ACHN (cell line): ENCODE measurements around the gene CREBRF.
A peak's percentile ranks its signal among the peaks of the same experiment; 100 is the strongest.
"Not testable (repeated sequence)": the region's sequence is repeated elsewhere in the genome, so short reads cannot be mapped to it uniquely, and the experiment has no call there.

Source experiments
- DNase-seq: peaks from one replicate; pipeline ENCODE4 v3.0.0-alpha.2; 2015
- in situ Hi-C: cut with HindIII; loops from 2 replicates; pipeline ENCODE4 v1.10.0; 2017; ENCODE audit warnings: low sequenced_read_pairs, low pct_ligation_motif_present, low pct_unique_long_range_greater_than_20kb

The CREBRF gene, protein sequence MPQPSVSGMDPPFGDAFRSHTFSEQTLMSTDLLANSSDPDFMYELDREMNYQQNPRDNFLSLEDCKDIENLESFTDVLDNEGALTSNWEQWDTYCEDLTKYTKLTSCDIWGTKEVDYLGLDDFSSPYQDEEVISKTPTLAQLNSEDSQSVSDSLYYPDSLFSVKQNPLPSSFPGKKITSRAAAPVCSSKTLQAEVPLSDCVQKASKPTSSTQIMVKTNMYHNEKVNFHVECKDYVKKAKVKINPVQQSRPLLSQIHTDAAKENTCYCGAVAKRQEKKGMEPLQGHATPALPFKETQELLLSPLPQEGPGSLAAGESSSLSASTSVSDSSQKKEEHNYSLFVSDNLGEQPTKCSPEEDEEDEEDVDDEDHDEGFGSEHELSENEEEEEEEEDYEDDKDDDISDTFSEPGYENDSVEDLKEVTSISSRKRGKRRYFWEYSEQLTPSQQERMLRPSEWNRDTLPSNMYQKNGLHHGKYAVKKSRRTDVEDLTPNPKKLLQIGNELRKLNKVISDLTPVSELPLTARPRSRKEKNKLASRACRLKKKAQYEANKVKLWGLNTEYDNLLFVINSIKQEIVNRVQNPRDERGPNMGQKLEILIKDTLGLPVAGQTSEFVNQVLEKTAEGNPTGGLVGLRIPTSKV

DNA sequence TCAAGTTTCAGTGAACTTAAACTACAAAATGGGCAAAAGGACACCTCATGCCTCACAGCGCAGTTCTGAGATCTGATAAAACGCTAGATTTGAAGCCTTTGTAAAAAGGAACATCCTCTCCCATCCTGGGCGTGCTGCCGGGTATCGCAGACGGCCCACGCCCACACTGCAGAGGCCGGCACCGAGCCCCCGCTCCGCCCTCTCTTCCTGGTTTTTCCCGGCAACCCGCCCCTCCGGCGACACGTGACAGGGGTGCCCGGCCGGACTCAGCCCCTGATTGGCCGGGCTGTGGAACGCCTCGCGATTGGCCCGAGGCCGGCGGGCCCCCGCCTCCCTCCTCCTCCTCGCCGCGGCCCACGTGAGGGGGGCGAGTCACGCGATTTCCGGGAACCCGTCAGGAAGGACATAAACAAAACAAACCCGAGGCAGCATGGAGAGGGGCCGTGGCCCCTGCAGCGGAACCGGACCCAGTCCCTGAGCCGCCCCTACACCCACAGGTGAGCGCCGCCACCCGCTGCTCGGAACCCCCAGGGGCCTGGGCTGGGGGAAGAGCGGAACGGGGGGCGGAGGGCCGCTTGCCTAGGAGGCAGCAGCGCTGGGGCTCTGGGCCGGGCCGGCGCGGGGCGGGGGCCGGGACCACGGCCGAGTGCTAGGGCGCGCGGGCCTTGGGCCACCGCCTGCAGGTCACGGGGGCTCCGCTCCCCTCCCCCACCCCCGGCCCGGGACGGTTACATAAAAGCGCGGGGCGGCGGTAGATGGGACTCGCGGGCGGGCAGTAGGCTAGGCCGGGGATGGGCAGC is at the start of gene CREBRF:
Gene CREBRF (plus strand): TSS at position 370 of the 800 bp plus-strand sequence. CDS start 24,424 bp downstream, outside the sequence.
- in situ Hi-C loops, result no loop called here
- peak; percentile 92 for DNase-seq

DNA sequence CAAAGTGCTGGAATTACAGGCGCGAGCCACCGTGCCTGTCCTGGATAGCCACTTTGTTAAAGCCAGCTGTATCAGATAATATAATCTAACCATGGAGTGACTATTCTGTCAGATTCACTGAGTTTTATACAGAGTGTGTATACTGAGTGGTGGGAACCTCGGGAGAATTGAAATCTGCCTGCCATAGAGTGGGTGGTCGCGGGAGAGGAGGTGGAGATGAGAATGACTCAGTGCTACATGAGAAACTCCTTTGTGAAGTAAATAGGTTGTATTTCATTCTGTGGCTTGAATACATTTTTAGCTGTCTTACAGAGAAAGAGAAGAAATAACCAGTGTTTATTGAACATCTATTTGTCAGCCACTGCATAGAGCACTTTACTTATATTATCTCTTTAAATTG is 46.1 kb upstream of the CREBRF start:
- no peak for DNase-seq
- in situ Hi-C loops, result no loop called here

DNA sequence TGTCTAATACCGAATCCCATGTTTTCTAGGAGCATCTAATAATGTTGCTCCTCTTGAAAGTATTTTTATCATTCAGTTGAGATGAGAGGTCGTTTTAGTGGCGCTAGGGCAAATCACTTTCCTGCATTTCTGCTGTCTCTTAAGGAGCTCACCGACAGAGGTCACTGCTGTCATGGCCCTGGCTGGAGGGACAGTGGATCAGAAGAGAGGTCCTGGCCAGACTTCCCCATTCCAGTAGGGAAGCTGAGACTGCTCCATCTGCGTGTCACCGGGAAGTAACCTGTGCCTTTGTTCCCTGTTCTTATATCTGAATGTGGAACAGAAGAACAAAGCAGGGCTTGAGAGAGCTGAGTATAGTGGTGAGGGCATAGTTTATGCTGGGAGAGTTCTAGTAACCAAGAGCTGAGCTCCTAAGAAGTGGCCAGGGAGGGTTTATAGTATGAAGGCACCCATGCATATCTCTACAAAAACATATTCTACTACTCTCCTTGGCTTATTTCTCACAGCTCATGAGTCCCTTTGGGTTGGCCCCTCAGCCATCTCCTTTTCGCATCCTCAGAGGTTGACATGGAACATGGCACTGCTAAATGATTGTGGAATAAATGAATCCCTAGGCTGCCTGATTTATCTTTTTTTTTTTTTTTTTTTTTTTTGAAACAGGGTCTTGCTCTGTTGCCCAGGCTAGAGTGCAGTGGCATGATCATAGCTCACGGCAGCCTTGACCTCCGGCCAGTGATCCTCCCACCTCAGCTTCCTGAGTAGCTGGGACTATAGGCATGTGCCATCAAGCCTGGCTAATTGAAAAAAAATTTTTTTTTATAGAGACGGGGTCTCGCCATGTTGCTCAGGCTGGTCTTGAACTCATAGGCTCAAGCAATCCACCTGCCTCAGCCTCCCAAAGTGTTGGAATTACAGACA is 45.3 kb upstream of the CREBRF start:
- no peak for DNase-seq
- in situ Hi-C loops, result no loop called here

DNA sequence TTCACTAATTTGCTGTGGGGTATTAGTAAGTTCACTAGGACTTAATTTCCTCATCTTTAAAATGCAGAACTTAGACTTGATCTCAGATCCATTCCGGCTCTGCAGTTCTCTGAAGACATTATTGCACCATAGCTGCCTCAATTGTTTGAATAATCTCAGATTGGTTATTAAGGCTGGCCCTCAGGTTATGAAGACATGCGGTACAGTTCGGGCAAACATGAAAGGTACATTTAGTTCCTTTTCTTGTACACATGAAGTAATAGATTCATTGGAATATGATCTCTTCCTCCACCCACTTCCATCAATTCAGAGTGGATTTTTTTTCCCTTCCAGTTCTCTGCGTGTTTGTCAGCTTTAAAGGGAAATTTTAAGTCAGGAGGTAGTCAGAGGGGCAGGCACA is 44.6 kb upstream of the CREBRF start:
- in situ Hi-C loops, result no loop called here
- no peak for DNase-seq

DNA sequence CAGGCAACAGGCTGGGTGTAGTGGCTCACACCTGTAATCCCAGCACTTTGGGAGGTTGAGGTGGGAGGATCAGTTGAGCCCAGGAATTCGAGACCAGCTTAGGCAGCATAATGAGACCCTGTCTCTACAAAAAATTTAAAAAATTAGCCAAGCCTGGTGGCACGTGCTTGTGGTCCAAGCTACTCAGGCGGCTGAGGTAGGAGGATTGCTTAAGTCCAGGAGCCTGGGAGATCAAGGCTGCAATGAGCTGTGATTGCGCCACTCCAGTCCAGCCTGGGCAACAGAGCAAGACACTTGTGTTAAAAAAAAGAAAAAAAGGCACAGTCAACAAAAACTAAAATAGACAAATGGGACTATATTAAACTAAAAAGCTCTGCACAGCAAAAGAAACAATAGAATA is 43.3 kb upstream of the CREBRF start:
- no peak for DNase-seq
- in situ Hi-C loops, result no loop called here

DNA sequence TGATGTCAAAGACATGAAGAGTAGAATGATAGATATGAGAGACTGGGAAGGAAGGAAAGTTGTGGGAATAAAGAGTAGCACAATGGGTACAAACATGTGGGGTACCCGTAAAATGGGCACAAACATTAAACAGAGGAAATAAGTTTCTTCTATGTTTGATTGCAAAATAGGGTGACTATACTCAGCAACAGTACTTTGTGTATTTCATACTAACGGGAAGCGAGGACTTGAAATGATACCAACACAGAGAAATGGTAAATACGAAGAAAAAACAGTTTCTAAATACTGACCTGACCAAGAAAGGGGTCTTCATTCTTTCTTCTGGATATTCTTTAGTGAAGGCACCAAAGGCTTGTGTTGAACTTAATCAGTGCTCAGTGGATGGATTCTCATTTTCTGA is 41.5 kb upstream of the CREBRF start:
- DNase-seq, result no peak
- in situ Hi-C loops, result no loop called here

DNA sequence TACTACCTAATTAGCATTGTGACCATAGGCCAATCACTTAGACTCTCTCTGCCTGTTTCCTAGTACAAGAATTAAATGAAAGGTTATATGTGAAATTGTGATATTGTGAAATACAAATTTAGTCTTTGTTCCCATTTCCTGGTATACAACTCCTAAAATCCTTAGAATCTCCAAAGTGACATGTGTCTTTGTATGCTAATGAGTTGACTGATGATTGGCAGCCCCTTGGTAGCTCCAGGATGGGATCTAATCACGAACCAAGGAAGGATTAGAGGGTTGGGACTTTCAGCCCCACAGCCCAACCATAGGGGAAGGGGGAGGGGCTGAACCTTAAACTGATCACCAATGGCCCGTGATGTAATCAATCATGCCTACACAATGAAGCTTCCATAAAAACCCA is 41.0 kb upstream of the CREBRF start:
- no peak for DNase-seq

DNA sequence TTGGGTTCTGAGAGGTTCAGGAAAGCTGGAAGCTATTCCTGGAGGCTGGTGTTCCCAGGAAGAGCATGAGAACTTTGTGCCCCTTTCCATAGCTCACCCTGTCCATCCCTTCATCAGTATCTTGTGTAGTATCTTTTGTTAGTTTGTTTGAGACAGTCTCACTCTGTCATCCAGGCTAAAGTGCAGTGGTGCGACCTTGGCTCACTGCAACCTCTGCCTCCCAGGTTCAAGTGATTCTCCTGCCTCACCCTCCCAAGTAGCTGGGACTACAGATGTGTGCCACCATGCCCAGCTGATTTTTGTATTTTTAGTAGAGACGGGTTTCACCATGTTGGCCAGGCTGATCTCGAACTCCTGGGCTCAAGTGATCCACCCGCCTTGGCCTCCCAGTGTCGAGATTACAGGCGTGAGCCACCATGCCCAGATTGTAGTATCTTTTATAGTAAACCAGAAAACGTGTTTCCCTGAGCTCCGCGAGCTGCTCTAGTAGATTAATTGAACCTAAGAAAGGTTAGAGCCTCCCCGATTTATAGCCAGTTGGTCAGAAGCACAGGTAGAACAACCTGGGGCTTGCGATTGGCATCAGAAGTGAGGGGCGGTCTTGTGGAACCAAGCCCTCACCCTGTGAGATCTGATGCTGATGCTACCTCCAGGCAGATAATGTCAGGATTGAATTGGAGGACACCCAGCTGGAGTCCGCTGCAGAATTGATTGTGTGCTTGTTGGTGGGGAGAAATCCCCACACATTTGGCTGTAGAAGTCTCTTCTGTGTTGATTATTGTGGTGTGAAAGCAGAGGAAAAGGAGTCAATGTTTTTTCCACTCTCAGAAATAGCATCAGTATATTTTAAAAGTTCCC is 40.3 kb upstream of the CREBRF start:
- no peak for DNase-seq
- in situ Hi-C loops, result no loop called here

More for the DNA sequence above, 41.0 kb upstream of the CREBRF start:
- in situ Hi-C loops, result no loop called here

DNA sequence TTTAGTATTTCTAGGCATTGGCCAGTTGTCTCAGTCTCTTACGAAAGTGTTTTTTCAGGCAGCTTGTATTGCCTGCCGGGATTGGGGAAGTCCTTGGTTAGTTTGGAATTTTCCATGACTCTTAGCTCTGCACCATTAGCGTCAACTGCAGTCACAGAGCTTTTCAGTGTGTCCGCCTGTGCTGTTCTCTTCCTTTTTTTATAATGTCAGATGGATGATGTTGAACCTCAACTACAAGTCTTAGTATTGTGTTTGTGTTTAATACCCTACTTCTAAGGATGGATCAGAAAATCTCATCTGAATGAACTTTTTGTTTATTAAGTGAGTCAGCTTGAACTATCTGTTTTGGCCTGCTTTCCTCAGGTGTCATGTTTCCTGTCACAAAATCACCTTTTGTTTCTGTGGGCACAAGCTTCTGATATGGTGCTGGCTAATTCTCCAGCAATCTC is 39.5 kb upstream of the CREBRF start:
- in situ Hi-C loops, result no loop called here
- DNase-seq, result no peak

DNA sequence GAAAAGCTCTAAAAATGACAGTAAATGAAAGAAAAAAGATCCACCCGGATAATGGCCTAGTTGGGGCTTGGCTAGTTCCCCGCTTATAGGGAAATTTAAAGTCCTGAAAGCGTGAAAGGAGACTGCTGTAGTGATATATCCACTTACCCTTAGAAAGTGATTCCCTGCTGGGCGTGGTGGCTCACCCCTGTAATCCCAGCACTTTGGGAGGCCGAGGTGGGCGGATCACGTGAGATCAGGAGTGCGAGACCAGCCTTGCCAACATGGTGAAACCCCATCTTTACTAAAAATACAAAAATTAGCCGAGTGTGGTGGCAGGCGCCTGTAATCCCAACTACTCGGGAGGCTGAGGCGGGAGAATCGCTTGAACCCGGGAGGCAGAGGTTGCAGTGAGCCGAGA is 39.1 kb upstream of the CREBRF start:
- DNase-seq, in situ Hi-C loops: not testable (repeated sequence)

DNA sequence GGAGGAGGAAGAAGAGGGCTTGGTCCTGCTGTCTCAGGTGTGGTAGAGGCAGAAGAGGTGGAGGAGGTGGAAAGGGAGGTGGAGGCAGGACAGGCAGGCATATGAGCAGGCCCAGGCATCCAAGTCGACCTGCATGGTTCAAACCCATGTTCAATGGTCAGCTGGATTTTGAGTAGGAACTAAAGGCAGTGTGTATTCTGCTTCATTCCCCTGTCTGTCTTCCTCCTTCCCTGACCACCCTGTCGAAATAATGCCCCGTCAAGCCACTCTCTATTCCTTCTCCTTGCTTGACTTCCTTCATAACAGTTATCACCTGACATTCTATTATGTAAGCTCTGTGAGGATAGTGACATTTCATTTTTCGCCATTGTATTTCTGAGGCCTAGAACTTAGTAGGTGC is 37.8 kb upstream of the CREBRF start:
- no peak for DNase-seq
- in situ Hi-C loops, result no loop called here

DNA sequence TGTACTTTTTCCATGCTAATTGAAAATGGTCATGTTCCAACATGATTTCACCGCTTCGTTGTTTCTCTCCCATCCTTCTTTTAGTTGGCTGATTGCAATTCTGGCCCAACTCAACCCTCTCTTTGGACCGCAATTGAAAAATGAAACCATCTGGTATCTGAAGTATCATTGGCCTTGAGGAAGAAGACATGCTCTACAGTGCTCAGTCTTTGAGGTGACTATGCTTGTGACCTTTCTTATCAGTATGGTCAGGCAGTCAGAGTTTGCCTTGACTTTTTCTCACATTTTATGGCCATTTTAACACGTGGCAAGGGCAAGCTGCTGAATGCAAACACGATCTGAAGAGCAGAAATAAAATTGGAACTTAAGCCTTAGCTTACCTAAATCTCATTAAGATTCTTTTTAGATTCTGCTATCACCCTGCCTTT is 36.0 kb upstream of the CREBRF start:
- DNase-seq, result no peak
- in situ Hi-C loops, result no loop called here

DNA sequence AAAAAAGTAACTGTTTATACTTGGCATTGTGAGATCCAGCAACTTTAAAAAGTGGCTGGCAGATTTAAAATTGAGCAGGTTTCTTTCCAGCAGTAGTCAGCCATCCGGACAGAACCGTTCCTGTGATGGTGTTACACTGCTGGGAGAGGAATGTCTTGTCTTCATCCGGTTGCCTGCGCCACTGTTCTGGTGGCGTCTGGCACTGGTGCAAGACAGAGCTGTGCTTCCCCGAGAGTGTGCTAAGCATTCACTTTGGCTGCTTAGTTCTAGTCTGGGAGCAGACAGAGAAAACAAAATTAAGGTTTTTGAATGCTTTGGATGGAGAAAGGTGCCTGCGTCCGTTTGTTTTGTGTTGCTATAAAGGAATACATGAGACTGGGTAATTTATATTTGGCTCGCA is 35.5 kb upstream of the CREBRF start:
- DNase-seq, result no peak
- in situ Hi-C loops, result no loop called here

DNA sequence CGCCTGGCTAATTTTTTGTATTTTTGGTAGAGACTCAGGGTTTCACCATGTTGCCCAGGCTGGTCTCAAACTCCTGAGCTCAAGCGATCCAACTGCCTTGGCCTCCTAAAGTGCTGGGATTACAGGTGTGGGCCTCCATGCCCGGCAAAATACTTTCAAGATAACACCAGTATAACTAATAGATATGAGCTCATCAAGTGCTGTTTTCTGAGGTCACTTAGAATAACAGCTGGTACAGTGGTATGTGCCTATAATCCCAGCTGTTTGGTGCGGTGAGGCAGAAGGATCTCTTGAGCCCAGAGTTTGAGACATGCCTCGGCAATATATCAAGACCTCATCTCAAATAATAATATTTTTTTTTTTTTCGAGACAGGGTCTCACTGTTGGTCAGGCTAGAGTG is 30.5 kb upstream of the CREBRF start:
- no peak for DNase-seq
- in situ Hi-C loops, result no loop called here

DNA sequence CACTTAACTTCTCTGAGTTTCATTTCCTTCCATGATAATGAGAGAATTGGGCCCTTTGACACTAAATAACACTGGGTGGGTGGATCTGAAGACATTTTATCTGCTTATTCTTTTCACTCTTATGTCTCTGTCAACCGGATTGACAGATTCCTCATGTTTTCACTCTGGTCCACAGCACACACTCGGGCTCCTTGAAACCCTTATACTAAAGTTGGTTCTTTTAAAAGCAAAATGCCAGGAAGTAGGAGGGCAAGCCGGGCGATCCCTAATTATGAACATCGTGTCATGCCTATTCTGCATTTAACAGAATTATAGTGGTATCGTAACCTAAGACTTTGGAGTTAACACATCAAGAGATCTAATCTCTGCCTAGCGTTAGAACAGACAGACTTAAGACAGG is 28.2 kb upstream of the CREBRF start:
- no peak for DNase-seq
- in situ Hi-C loops, result no loop called here

DNA sequence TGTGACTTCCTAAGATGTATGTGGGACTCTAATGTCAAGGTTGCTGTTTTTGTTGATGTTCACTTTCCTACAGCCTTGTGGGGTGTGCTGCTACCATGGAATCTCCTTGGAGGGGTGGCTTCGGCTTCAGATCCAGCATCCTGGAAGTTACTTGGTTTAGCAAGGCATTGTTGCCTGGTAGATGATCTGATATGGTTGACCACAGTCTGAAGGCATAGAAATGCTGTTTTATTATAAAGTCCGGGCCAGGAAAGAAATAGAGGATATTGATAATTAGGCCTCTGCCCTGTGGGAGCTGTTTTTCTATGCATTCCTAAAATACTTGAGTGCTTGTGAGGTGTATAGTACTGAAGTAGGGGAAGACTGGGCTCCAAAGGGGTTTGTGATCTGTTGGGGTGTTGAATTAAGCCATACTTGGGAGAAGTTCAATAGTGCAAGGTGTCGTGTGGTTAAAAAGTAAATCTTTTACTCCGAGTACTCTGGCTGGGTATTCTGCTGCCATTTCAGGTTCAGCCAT is 27.3 kb upstream of the CREBRF start:
- DNase-seq, result no peak
- in situ Hi-C loops, result no loop called here

DNA sequence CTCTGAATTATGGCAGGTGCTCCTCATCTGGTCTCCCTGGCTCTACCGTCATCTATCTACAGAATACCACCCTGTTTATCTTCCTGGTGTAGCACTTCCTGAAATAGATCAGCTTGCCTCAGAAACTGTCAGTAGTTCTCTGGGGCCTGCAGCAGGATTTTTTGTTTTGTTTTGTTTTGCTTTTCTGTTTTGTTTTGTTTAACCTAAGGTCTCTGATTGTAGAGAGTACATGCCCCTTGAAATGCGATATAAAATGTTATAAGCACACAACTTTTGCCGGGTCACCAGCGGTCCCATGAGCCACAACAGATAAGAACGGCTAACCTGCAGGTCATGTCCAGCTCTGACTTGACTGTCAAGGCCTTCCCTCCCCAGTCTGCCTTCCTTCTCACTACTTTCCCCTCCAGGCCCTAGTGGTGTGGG is 26.6 kb upstream of the CREBRF start:
- in situ Hi-C loops, result no loop called here

More for the DNA sequence above, 26.6 kb upstream of the CREBRF start:
- no peak for DNase-seq
